ENCODE results near the gene FHIT.

DNA sequence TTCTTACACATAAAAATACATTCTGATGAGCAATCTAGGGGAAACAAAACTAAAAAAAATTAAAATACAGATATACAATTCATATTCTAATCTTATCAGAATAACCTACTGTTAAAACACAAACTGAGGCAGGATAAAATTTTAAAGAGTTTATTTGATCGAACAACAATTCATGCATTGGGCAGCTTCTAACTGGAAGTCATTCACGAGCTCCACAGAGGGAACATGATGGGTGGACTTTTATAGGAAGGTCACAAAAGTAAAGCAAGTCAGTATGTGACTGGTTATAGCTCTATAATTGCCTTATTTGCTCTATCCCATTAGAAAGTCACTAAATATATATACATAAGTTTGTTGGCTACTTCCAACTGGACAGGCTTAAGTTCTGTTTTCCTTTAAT, 1144.0 kb downstream of the FHIT start:
- TF ChIP-seq CTCF (IDR thresholded peaks at IDR 0.05) (no peak), EP300 (IDR thresholded peaks at IDR 0.05) (no peak), POLR2A (IDR thresholded peaks at IDR 0.05) (no peak)

Data from ovary (tissue), 3 donors.